ENCODE measurements around the gene FAAP20. TPM values are rescaled to one million over a fixed set of nuclear protein-coding genes. Genes with fewer than 3 reads are reported as not detected.

Gene FAAP20
- total and polyA plus RNA-seq, 9 of the 15 experiments (the other 6 are each of a cell fraction or from before 2014, with no cell fraction given): 0.58 to 143 (median 9.9) TPM

GRCh38 chr1:2232916-2233438, 38.4 kb upstream of the FAAP20 start (continued):
- no peak for TF ChIP-seq ZNF639 (CRISPR knock-in tag; conservative IDR thresholded peaks at IDR 0.05 in 1 of 2, IDR thresholded peaks at IDR 0.05 in 1 of 2)

- WGBS (ENCODE audit: insufficient coverage, low coverage, missing lambda C conversion rate): 33% methylated on average over 17 of the region's 17 CpGs
- FAIRE-seq (no peak), ATAC-seq (no peak), DNase-seq (ENCODE audit: extremely low read depth in 1 of 4, low spot score in 3 of 4) (peak in 1 of 4 experiments; percentile 30)
- peak overlapping the region; percentile 96 for H3K4me2 ChIP-seq (ENCODE audit: insufficient read depth, low read length)
- no peaks in the 10 kb centered on the region for H3K9me3 ChIP-seq (replicated peaks; ENCODE audit: control insufficient read depth, insufficient read depth, low read depth, low read length)
- H3K9ac ChIP-seq (ENCODE audit: insufficient read depth in 1 of 2, low read depth in 2 of 2, low read length in 2 of 2): peak overlapping the region; percentile 30 to 85; a peak in 3 of 4 replicates
- H3K4me3 ChIP-seq: peak overlapping the region; percentile 53; the same call in 1 of the 2 replicates
- intact Hi-C loops (cut with micrococcal nuclease) (no loop called here), in situ Hi-C loops (cut with MboI) (loop anchor here (5.0 kb wide), 1 partner anchor 35 kb away; no protein-coding TSS in a partner anchor)
- H2AFZ ChIP-seq (ENCODE audit: low read depth, low read length): no peak overlapping the region
- no peaks in the 10 kb centered on the region for H3K27me3 ChIP-seq (ENCODE audit: control insufficient read depth in 2 of 2, insufficient read depth in 2 of 2, low read length in 2 of 2)
- BruUV-seq (replicated peaks): no TSS peak
- H3K36me3 ChIP-seq (ENCODE audit: control insufficient read depth, insufficient read depth, low read length): peaks cover 19% of the 10 kb centered on the region; the same call in 2 of the 3 replicates
- peak overlapping the region; percentile 66; the same call in 2 of the 3 replicates for H3K27ac ChIP-seq (ENCODE audit: extremely low read depth, low read depth, low read length)
- CTCF ChIA-PET (ENCODE audit: low intra/inter-chr PET ratio): no interaction called here
- peaks cover 81% of the 10 kb centered on the region for H4K20me1 ChIP-seq (replicated peaks; ENCODE audit: control insufficient read depth, insufficient read depth, low read length)
- peaks cover 87% of the 10 kb centered on the region for H3K79me2 ChIP-seq (ENCODE audit: control insufficient read depth, insufficient read depth, low read length)
- POLR2A ChIA-PET: interaction anchor here (0.6 to 4.0 kb wide), 12 partner anchors 9 to 161 kb away, joined by 3 to 33 read pairs (median 4); partner anchors contain the start of genes MORN1 and RER1
- peaks cover 36% of the 10 kb centered on the region for H3K9me1 ChIP-seq (ENCODE audit: control insufficient read depth, insufficient read depth, low read length)
- H3K4me1 ChIP-seq (replicated peaks in 1 of 2; ENCODE audit: control insufficient read depth in 2 of 2, insufficient read depth in 2 of 2, low read length in 2 of 2): peaks cover 36 to 87% of the 10 kb centered on the region in 2 experiments
- no peak for TF ChIP-seq ZNF449 (CRISPR knock-in tag; IDR thresholded peaks at IDR 0.05)
- no peak for TF ChIP-seq ESRRB (CRISPR knock-in tag; IDR thresholded peaks at IDR 0.05; ENCODE audit: borderline replicate concordance)
- TF ChIP-seq, protein P1, sequence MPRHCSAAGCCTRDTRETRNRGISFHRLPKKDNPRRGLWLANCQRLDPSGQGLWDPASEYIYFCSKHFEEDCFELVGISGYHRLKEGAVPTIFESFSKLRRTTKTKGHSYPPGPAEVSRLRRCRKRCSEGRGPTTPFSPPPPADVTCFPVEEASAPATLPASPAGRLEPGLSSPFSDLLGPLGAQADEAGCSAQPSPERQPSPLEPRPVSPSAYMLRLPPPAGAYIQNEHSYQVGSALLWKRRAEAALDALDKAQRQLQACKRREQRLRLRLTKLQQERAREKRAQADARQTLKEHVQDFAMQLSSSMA (CRISPR knock-in tag; IDR thresholded peaks at IDR 0.05): no peak
- 0 out of 2 replicates have a peak, but pooled peaks have one; percentile 14 for TF ChIP-seq ZC3H11A (IDR thresholded peaks at IDR 0.05; ENCODE audit: low read depth, low read length)
- TF ChIP-seq KDM5B (IDR thresholded peaks at IDR 0.05; ENCODE audit: insufficient replicate concordance, low read depth, low read length): no peak
- peak; percentile 33; the same call in 1 of the 2 replicates for TF ChIP-seq POLR2G (IDR thresholded peaks at IDR 0.05; ENCODE audit: low read depth, low read length)
- 0 out of 2 replicates have a peak, but pooled peaks have one; percentile 15 for TF ChIP-seq NKRF (IDR thresholded peaks at IDR 0.05; ENCODE audit: borderline replicate concordance)
- no peak for TF ChIP-seq ZZZ3 (IDR thresholded peaks at IDR 0.05)
Observed at GRCh38 chr1:2232255-2232915, 37.8 kb upstream of the FAAP20 start.
